Ascending aorta (tissue), 2 donors: ENCODE measurements around the gene PDIK1L. TPM values are rescaled to one million over a fixed set of nuclear protein-coding genes. Genes with fewer than 3 reads are reported as not detected.
"Not testable (repeated sequence)": the region's sequence is repeated elsewhere in the genome, so short reads cannot be mapped to it uniquely, and the experiment has no call there.

Experiments
- DNase-seq, 2 donors: peaks; one replicate each; pipeline ENCODE4 v3.0.0-alpha.2; 2019; ENCODE audit warnings: low spot score in 2 of 2
- H3K27ac ChIP-seq, 2 donors: fragments of 200-600 bp; sonication (generic); one replicate each; pipeline ENCODE4 v1.5.1; 2016 to 2017; ENCODE audit warnings: mild to moderate bottlenecking in 1 of 2
- H3K27me3 ChIP-seq: fragments of 200-600 bp; sonication (generic); one replicate; pipeline ENCODE4 v1.5.1; 2017
- H3K36me3 ChIP-seq, 2 donors: fragments of 200-600 bp; sonication (generic); one replicate each; pipeline ENCODE4 v1.5.1; 2016
- H3K4me1 ChIP-seq, 2 donors: fragments of 200-600 bp; sonication (generic); one replicate each; pipeline ENCODE4 v1.5.1; 2016 to 2017; ENCODE audit warnings: mild to moderate bottlenecking in 1 of 2
- H3K4me3 ChIP-seq, 2 donors: fragments of 200-600 bp; sonication (generic); one replicate each; pipeline ENCODE4 v1.5.1; 2016 to 2017; ENCODE audit warnings: mild to moderate bottlenecking in 1 of 2
- H3K9me3 ChIP-seq, 2 donors: fragments of 200-600 bp; sonication (generic); one replicate each; pipeline ENCODE4 v1.5.1; 2016
- CTCF ChIP-seq, 3 experiments: fragments of 200-600 bp in 2 of 3; fragments of 450-650 bp in 1 of 3; sonication (generic) in 2 of 3; IDR thresholded peaks; one replicate each; pipeline ENCODE4 v1.5.1; 2016 to 2019; ENCODE audit warnings: antibody characterized with exemption in 3 of 3, mild to moderate bottlenecking in 1 of 3, moderate library complexity in 1 of 3
- intact Hi-C: fragments of 100-400 bp; cut with DNase I; formaldehyde crosslinking; loops from one replicate; pipeline ENCODE4 v1.15.1; 2023
- total RNA-seq: library from RNA; depleted of rRNA; stranded (reverse); fragments of >200 nt; gene quantifications from one replicate; pipeline ENCODE4 v1.1.0, GENCODE V29; 2016

The PDIK1L gene
- total RNA-seq, 1 donor from 2014 or later = 4.0 TPM

GRCh38 chr1:26097696-26098095, 13.9 kb upstream of the PDIK1L start:
- H3K27ac ChIP-seq = no peak overlapping the region
- no peak overlapping the region for H3K4me3 ChIP-seq
- no peak for TF ChIP-seq CTCF (IDR thresholded peaks at IDR 0.05)
- H3K36me3 ChIP-seq = no peaks in the 10 kb centered on the region
- intact Hi-C loops = no loop called here
- H3K4me1 ChIP-seq = no peaks in the 10 kb centered on the region
- DNase-seq = no peak
- no peaks in the 10 kb centered on the region for H3K9me3 ChIP-seq
- H3K27me3 ChIP-seq = no peaks in the 10 kb centered on the region

GRCh38 chr1:26098602-26099001, 13.0 kb upstream of the PDIK1L start:
- Histone ChIP-seq H3K36me3 (no peaks in the 10 kb centered on the region), H3K9me3 (no peaks in the 10 kb centered on the region), H3K4me3 (no peak overlapping the region), H3K27ac (no peak overlapping the region), H3K27me3 (no peaks in the 10 kb centered on the region), H3K4me1 (no peaks in the 10 kb centered on the region)
- intact Hi-C loops = no loop called here
- DNase-seq = no peak
- TF ChIP-seq CTCF (IDR thresholded peaks at IDR 0.05) = no peak

GRCh38 chr1:26099780-26100179, 11.8 kb upstream of the PDIK1L start:
- no peak overlapping the region for H3K4me3 ChIP-seq
- intact Hi-C loops = loop anchor here (5.0 kb wide), 1 partner anchor 223 kb away; no protein-coding TSS in a partner anchor
- H3K4me1 ChIP-seq = no peaks in the 10 kb centered on the region
- DNase-seq = no peak
- no peaks in the 10 kb centered on the region for H3K36me3 ChIP-seq
- no peaks in the 10 kb centered on the region for H3K9me3 ChIP-seq
- no peaks in the 10 kb centered on the region for H3K27me3 ChIP-seq
- TF ChIP-seq CTCF (IDR thresholded peaks at IDR 0.05) = no peak
- no peak overlapping the region for H3K27ac ChIP-seq

GRCh38 chr1:26100204-26100603, 11.4 kb upstream of the PDIK1L start:
- H3K27ac ChIP-seq, H3K4me3 ChIP-seq, H3K27me3 ChIP-seq, H3K9me3 ChIP-seq, H3K4me1 ChIP-seq, H3K36me3 ChIP-seq: not testable (repeated sequence)
- DNase-seq = peak in 1 of 2 donors; percentile 21
- intact Hi-C loops = loop anchor here (5.0 kb wide), 1 partner anchor 222 kb away; no protein-coding TSS in a partner anchor

- TF ChIP-seq CTCF (IDR thresholded peaks at IDR 0.05) = no peak
- H3K36me3 ChIP-seq = no peaks in the 10 kb centered on the region
- no peak overlapping the region for H3K27ac ChIP-seq
- H3K9me3 ChIP-seq = no peaks in the 10 kb centered on the region
- DNase-seq = no peak
- no peaks in the 10 kb centered on the region for H3K27me3 ChIP-seq
- H3K4me3 ChIP-seq = no peak overlapping the region
- intact Hi-C loops = loop anchor here (5.0 kb wide), 1 partner anchor 220 kb away; no protein-coding TSS in a partner anchor
- no peaks in the 10 kb centered on the region for H3K4me1 ChIP-seq
Observed at GRCh38 chr1:26102119-26102518, 9.5 kb upstream of the PDIK1L start.

- Histone ChIP-seq H3K4me3 (no peak overlapping the region), H3K36me3 (no peaks in the 10 kb centered on the region), H3K27ac (no peak overlapping the region), H3K9me3 (no peaks in the 10 kb centered on the region), H3K4me1 (no peaks in the 10 kb centered on the region), H3K27me3 (no peaks in the 10 kb centered on the region)
- intact Hi-C loops = loop anchor here (5.0 kb wide), 1 partner anchor 220 kb away; no protein-coding TSS in a partner anchor
- no peak for TF ChIP-seq CTCF (IDR thresholded peaks at IDR 0.05)
- DNase-seq = peak in 1 of 2 donors; percentile 7
Observed at GRCh38 chr1:26102526-26102925, 9.1 kb upstream of the PDIK1L start.

GRCh38 chr1:26105226-26105548, 6.4 kb upstream of the PDIK1L start:
- H3K27me3 ChIP-seq, H3K36me3 ChIP-seq, DNase-seq, H3K4me3 ChIP-seq, H3K9me3 ChIP-seq, H3K27ac ChIP-seq, H3K4me1 ChIP-seq: not testable (repeated sequence)
- intact Hi-C loops = loop anchor here (1.0 kb wide), 2 partner anchors 40 to 59 kb away; no protein-coding TSS in a partner anchor
